Activated T-cell treated with anti-CD3 and anti-CD28 coated beads, Interleukin-2, amount 50 U/mL, for 24 hours (primary cell): ENCODE measurements around the gene COX7B.
"Not testable (repeated sequence)": the region's sequence is repeated elsewhere in the genome, so short reads cannot be mapped to it uniquely, and the experiment has no call there.

Source experiments
- DNase-seq: peaks from one replicate; pipeline ENCODE4 v3.0.0-alpha.2; 2020
- H3K27ac Mint-ChIP-seq: 2 replicates; pipeline ENCODE4 v1.8.0; 2020; ENCODE audit warnings: mild to moderate bottlenecking, mixed read lengths
- H3K27me3 Mint-ChIP-seq: 2 replicates; pipeline ENCODE4 v1.8.0; 2020; ENCODE audit warnings: mixed read lengths
- H3K36me3 Mint-ChIP-seq: 2 replicates; pipeline ENCODE4 v1.8.0; 2020; ENCODE audit warnings: low read depth, mixed read lengths
- H3K4me1 Mint-ChIP-seq: 2 replicates; pipeline ENCODE4 v1.8.0; 2020; ENCODE audit warnings: low read depth, mixed read lengths
- H3K4me3 Mint-ChIP-seq: 2 replicates; pipeline ENCODE4 v1.8.0; 2020; ENCODE audit warnings: mild to moderate bottlenecking, moderate library complexity, mixed read lengths
- H3K9me3 Mint-ChIP-seq: 2 replicates; pipeline ENCODE4 v1.8.0; 2020; ENCODE audit warnings: mixed read lengths

The COX7B gene

DNA sequence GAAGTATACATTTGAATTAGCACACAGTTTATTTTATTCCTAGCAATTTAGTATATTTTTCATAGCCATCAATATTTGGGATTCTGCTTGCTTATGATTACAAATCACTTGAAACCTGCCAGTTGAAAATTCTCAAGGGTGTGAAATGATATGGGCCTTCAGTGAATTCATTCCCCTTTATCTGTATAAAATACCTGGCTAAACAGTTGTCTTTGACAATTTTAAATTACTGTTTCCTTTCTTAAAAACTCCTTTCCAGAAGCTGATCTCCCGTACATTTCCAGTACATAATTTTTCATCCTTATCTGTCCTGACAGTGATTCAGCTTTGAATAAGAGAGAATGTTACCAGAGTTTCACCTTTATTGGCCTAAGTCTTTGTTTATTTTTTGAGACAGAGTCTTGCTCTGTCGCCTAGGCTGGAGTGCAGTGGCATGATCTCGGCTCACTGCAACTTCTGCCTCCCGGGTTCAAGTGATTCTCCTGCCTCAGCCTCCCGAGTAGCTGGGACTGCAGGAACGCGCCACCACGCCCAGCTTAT is 25.1 kb downstream of the COX7B start:
- Mint-ChIP-seq H3K4me1 (peaks cover 10% of the 10 kb centered on the region), H3K27me3 (peaks cover 9% of the 10 kb centered on the region), H3K36me3 (no peaks in the 10 kb centered on the region), H3K9me3 (no peaks in the 10 kb centered on the region), H3K4me3 (no peak overlapping the region), H3K27ac (no peak overlapping the region)
- no peak for DNase-seq

DNA sequence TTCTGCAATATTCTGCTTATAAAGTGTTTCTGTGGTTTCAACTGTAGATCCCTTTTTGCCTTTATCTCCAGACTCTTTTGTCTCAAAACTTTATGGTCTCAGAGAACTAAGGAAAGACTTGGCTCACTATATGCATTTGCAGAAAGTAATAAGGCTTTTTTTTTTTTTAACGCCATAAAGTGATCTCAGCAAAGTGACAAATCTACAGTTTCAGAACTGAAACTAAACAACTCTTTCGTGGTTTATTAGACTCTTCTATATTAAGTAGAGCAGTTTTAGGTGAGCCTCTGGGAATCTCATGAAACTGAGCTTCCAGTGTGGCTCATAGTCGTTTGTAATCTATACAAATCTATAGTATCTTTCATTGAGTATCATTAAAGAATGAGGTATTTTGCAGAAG is 26.5 kb downstream of the COX7B start:
- no peak for DNase-seq
- Mint-ChIP-seq H3K36me3 (no peaks in the 10 kb centered on the region), H3K27ac (no peak overlapping the region), H3K27me3 (peaks cover 9% of the 10 kb centered on the region), H3K4me1 (peaks cover 12% of the 10 kb centered on the region), H3K9me3 (no peaks in the 10 kb centered on the region), H3K4me3 (no peak overlapping the region)

DNA sequence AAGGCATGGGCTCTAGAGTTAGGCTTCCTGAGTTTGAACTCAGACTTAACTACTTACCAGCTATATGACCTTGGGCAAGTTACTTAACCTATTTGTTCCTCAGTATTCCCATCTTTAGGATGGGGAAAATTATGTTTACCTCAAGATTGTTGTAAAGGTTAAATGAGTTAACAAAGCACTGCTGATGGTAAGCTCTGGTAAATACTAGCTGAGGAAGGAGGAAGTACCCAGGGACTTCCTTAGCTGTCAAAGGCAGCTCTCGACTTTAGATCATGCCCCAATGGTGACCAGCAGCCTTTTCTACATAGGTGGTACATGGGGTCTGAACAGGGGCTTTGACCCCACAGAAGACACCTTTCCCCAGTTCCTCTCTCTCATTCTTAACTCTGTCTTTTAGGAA is 31.3 kb downstream of the COX7B start:
- Mint-ChIP-seq H3K4me1 (peaks cover 7% of the 10 kb centered on the region), H3K4me3 (no peak overlapping the region), H3K27me3 (peaks cover 7% of the 10 kb centered on the region), H3K27ac (no peak overlapping the region), H3K9me3 (no peaks in the 10 kb centered on the region), H3K36me3 (peaks cover 4% of the 10 kb centered on the region)
- DNase-seq = no peak

DNA sequence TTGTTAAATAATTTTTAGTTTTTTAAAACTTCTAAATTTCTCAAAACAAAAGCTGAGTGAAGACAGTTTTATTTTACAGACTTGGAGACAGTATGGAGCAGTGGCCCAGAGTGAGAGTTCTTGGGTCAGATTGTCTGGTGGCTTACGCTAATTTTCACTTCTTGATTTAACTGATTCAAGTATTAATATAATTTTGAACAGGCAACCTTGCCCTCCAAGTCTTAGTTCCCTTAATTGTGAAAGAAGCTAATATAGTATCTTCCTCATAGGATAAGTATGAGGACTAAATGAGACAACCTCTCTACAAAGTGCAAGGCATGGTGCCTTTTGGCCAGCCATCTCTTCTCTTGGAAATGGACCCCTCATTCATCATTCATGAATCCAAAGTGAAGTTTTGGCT is 36.6 kb downstream of the COX7B start:
- DNase-seq = no peak
- Mint-ChIP-seq H3K27ac (no peak overlapping the region), H3K4me3 (no peak overlapping the region), H3K4me1 (peaks cover 6% of the 10 kb centered on the region), H3K9me3 (no peaks in the 10 kb centered on the region), H3K27me3 (no peaks in the 10 kb centered on the region), H3K36me3 (peaks cover 4% of the 10 kb centered on the region)

DNA sequence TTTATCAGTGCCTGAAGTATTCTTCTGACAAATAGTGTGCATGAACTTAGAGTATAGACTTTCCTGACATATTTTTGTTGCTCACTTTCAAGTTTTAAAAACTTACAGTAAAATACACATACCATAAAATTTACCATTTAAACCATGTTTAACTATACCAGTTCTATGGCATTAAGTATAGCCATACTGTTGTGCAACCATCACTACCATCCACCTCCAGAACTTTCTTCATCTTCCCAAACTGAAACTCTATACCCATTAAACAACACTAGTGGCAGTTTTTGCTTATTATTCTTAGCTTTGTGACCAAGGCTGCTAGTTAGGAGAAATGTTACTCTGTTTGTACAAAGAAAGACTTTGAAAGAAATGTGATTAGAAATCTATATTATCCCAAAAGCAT is 37.0 kb downstream of the COX7B start:
- Mint-ChIP-seq H3K4me1 (peaks cover 6% of the 10 kb centered on the region), H3K27ac (no peak overlapping the region), H3K9me3 (no peaks in the 10 kb centered on the region), H3K4me3 (no peak overlapping the region), H3K36me3 (peaks cover 4% of the 10 kb centered on the region), H3K27me3 (no peaks in the 10 kb centered on the region)
- no peak for DNase-seq

DNA sequence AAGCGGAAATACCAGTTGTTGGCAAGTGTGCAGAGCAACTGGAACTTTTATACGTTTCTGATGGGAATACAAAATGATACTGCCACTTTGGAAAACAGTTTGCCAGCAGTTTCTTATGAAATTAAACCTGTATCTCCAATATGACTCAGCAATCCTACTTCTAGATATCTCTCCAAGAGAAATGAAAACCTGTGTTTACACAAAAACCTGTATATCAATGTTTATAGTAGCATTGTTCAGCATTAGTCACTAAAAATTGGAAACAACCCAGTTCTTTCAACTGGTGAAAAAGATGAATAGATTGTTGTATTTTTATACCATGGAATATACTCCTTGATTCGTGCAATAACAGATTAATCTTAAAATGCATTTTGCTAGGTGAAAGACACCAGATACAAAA is 38.0 kb downstream of the COX7B start:
- Mint-ChIP-seq H3K9me3 (no peaks in the 10 kb centered on the region), H3K4me3 (no peak overlapping the region), H3K36me3 (peaks cover 4% of the 10 kb centered on the region), H3K27ac (no peak overlapping the region), H3K4me1 (peaks cover 8% of the 10 kb centered on the region), H3K27me3 (no peaks in the 10 kb centered on the region)
- no peak for DNase-seq

DNA sequence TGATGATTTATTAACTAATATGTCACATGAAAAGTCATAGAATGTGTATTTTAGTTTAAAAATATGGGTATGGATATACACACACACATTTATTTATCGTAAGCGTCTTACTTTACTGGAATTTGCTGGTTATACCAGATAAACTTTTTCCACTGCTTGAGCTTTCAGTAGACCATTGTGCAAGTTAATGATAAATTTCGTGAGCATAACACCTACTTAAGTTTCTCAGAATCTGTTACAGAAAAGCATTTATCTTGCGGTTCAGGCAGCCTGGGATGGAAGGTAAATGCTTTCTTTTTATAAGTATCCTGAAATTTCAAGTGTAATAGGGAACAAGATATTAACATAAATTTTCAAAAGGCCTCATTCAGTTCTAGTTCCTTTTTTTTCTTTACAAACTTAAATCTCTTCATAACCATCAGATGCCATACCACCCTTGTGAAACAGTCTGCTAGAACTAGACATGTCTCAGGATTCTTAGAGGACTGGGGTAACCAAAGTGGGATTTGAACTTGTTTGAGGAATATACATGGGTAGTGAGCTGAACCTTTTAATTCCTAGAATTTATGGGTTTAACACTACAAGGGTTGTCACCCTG is 38.9 kb downstream of the COX7B start:
- Mint-ChIP-seq H3K27me3 (no peaks in the 10 kb centered on the region), H3K9me3 (no peaks in the 10 kb centered on the region), H3K36me3 (no peaks in the 10 kb centered on the region), H3K4me1 (peaks cover 10% of the 10 kb centered on the region), H3K4me3 (no peak overlapping the region), H3K27ac (no peak overlapping the region)
- no peak for DNase-seq

DNA sequence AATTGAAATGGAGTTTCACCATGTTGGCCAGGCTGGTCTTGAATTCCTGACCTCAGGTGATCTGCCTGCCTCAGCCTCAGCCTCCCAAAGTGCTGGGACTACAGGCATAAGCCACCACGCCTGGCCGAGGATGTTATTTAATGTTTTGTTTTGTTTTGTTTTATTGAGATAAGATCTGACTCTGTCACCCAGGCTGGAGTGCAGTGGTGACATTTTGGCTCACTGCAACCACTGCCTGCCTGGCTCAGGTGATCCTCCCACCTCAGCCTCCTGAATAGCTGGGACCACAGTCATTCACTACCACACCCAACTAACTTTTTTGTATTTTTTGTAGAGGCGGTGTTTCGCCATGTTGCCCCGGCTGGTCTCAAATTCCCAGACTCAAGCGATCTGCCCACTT is 45.8 kb downstream of the COX7B start:
- not testable (repeated sequence) for H3K27ac Mint-ChIP-seq, DNase-seq, H3K4me1 Mint-ChIP-seq, H3K9me3 Mint-ChIP-seq, H3K36me3 Mint-ChIP-seq, H3K4me3 Mint-ChIP-seq, H3K27me3 Mint-ChIP-seq

DNA sequence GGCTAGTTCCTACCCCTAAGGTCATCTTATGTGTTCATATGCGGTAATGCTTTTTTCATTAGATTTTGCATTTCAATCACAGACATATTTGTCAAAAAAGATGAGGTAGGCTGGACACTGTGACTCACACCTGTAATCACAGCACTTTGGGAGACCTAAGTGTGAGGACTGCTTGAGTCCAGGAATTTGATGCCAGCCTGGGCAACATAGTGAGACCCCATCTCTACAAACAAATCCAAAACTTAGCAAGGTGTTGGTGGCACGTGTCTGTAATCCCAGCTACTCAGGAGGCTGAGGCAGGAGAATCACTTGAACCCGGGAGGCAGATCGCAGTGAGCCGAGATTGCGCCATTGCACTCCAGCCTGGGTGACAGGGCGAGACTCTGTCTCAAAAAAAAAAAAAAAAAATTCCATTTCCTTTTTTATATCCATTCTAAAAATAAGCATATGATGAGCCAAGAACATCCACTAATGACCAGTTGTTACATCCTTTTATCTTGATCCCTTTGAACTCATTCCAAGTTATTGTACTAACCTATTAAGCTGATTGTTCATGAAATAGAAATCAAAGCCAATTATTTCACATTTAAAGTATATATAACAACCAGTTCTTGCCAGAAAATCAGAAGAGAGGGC is 46.8 kb downstream of the COX7B start:
- Mint-ChIP-seq H3K4me1 (peaks cover 6% of the 10 kb centered on the region), H3K9me3 (no peaks in the 10 kb centered on the region), H3K27ac (no peak overlapping the region), H3K4me3 (no peak overlapping the region), H3K36me3 (peaks cover 2% of the 10 kb centered on the region), H3K27me3 (no peaks in the 10 kb centered on the region)
- no peak for DNase-seq

DNA sequence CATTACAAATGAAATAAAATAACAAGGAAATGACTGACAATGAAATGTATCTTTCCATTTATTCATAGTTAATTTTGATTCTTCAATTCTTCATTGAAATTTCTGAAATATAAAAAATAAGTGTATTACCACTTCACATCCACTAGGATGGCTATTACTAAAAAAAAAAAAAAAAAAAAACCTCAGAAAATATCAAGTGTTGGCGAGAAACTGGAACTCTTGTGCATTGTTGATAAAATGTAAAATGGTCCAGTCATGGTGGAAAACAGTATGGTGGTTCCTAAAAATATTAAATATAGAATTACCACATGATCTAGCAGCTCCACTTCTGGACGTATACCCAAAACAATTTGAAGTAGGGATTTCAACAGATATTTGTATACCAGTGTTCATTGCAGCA is 47.3 kb downstream of the COX7B start:
- no peak for DNase-seq
- H3K36me3 Mint-ChIP-seq = peaks cover 2% of the 10 kb centered on the region
- no peaks in the 10 kb centered on the region for H3K9me3 Mint-ChIP-seq
- H3K27ac Mint-ChIP-seq = no peak overlapping the region
- H3K4me1 Mint-ChIP-seq = peaks cover 6% of the 10 kb centered on the region
- H3K27me3 Mint-ChIP-seq = no peaks in the 10 kb centered on the region
- H3K4me3 Mint-ChIP-seq = no peak overlapping the region

DNA sequence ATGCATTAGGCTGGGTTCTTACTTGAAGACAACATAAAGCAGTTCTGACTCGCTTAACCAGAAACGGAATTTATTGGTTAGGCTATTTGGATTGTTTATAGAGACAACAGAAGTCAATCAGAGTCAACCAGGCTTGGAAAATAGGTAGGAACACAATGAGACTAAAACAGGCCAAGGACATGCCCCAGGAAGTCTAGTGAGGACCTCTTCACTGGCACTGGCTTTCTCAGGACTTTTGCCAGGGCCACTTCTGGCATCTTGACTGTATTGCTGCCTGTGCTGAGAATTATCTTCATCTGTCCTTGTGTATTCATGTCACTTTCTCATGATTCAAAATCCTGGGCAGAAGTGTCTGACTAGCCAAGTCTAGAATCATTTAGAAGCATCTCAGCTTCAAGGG is 50.6 kb downstream of the COX7B start:
- Mint-ChIP-seq H3K36me3 (peaks cover 2% of the 10 kb centered on the region), H3K9me3 (no peaks in the 10 kb centered on the region), H3K4me1 (peaks cover 8% of the 10 kb centered on the region), H3K27ac (no peak overlapping the region), H3K4me3 (no peak overlapping the region), H3K27me3 (peaks cover 5% of the 10 kb centered on the region)
- DNase-seq = no peak

DNA sequence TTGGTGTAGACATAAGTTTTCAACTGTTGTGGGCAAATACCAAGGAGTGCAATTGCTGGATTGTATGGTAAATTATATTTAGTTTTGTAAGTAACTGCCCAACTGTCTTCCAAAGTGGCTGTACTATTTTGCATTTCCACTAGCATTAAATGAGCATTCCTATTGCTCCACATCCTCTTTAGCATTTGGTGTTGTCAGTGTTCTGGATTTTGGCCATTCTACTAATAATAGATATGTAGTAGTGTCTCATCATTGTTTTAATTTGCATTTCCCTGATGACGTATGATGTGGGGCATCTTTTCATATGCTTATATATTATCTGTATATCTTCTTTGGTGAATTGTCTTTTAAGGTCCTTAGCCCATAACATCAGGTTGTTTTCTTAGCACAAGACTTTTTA is 52.9 kb downstream of the COX7B start:
- Mint-ChIP-seq H3K36me3 (peaks cover 2% of the 10 kb centered on the region), H3K4me3 (no peak overlapping the region), H3K4me1 (peaks cover 11% of the 10 kb centered on the region), H3K27ac (no peak overlapping the region), H3K27me3 (peaks cover 13% of the 10 kb centered on the region), H3K9me3 (peaks cover 3% of the 10 kb centered on the region)
- DNase-seq = no peak

DNA sequence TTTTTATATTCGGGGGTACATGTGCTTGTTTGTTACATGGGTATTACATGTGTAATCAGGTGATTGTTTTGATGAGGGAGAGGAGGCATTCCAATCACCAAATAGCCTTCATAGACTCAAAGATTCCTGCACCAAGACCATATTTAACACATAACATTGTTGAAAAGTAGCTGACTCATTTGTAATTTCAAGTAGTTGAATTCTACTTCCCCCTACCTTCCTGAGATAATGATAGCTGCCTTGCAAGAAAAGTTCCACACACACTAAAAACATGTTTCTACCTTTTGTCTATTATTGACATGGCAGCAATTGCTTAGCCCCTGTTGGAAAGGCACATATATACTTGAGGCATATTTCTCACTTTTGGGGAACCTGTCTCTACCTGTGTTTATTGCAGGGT is 54.0 kb downstream of the COX7B start:
- Mint-ChIP-seq H3K27me3 (peaks cover 15% of the 10 kb centered on the region), H3K27ac (no peak overlapping the region), H3K4me3 (no peak overlapping the region), H3K4me1 (peaks cover 18% of the 10 kb centered on the region), H3K9me3 (peaks cover 5% of the 10 kb centered on the region), H3K36me3 (peaks cover 3% of the 10 kb centered on the region)
- DNase-seq = no peak

DNA sequence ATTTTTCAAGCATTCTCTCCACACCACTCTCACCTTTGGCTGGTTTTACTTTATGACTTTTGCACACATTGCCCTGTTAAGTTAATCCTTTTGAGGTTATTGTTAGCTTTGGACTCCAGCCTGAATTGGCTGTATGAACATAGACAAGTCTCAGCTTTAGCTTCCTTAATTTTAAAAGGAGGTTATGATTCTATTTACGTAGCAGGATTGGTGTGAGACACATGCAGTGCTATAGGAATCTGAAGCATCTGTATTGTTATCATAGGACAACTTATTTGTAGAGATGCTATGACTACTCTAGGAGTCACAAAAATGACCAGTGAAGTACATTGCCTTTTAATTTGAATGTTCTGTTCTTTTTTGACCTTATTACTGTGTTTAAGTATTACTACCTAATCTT is 54.4 kb downstream of the COX7B start:
- Mint-ChIP-seq H3K4me1 (peaks cover 20% of the 10 kb centered on the region), H3K4me3 (no peak overlapping the region), H3K36me3 (peaks cover 2% of the 10 kb centered on the region), H3K9me3 (peaks cover 5% of the 10 kb centered on the region), H3K27me3 (peaks cover 15% of the 10 kb centered on the region), H3K27ac (no peak overlapping the region)
- no peak for DNase-seq
